Endodermal cell (in vitro differentiated cells): ENCODE results near the gene TPP1. TPM values are rescaled to one million over a fixed set of nuclear protein-coding genes. Genes with fewer than 3 reads are reported as not detected.

ENCODE experiments used
- DNase-seq: peaks from one replicate; pipeline ENCODE4 v3.0.0-alpha.2; 2017
- H3K27ac ChIP-seq: 2 replicates; pipeline ENCODE4 v1.5.1; 2013; ENCODE audit warnings: mild to moderate bottlenecking, low read depth, low read length, moderate library complexity
- H3K27me3 ChIP-seq: 2 replicates; pipeline ENCODE4 v1.6.1; 2013; ENCODE audit warnings: mild to moderate bottlenecking, low read length, moderate library complexity; ENCODE audit not compliant: insufficient read depth, control insufficient read depth, poor library complexity, severe bottlenecking
- H3K36me3 ChIP-seq: 2 replicates; pipeline ENCODE4 v1.7.0; 2013; ENCODE audit warnings: mild to moderate bottlenecking, low read length, moderate library complexity; ENCODE audit not compliant: control insufficient read depth, insufficient read depth
- H3K4me1 ChIP-seq: one replicate; pipeline ENCODE4 v1.7.0; 2013; ENCODE audit warnings: low read length; ENCODE audit not compliant: control insufficient read depth, insufficient read depth
- H3K4me3 ChIP-seq: 2 replicates; pipeline ENCODE4 v1.5.1; 2013; ENCODE audit warnings: mild to moderate bottlenecking, low read length, moderate library complexity
- H3K9ac ChIP-seq: 2 replicates; pipeline ENCODE4 v1.6.1; 2013; ENCODE audit warnings: mild to moderate bottlenecking, low read length, moderate library complexity; ENCODE audit not compliant: poor library complexity, severe bottlenecking; ENCODE audit errors: extremely low read depth
- H3K9me3 ChIP-seq: 2 replicates; pipeline ENCODE4 v1.6.1; 2013; ENCODE audit warnings: mild to moderate bottlenecking, low read length, moderate library complexity; ENCODE audit not compliant: control insufficient read depth
- H3K27ac Mint-ChIP-seq: 2 replicates; pipeline ENCODE4 v1.8.0; 2020; ENCODE audit warnings: mixed read lengths
- H3K27me3 Mint-ChIP-seq: 2 replicates; pipeline ENCODE4 v1.8.0; 2021; ENCODE audit warnings: mild to moderate bottlenecking, mixed read lengths; ENCODE audit not compliant: insufficient read depth
- H3K36me3 Mint-ChIP-seq: 2 replicates; pipeline ENCODE4 v1.8.0; 2020; ENCODE audit warnings: low read depth, mixed read lengths
- H3K4me1 Mint-ChIP-seq: 2 replicates; pipeline ENCODE4 v1.8.0; 2020; ENCODE audit warnings: mixed read lengths
- H3K4me3 Mint-ChIP-seq: 2 replicates; pipeline ENCODE4 v1.8.0; 2020; ENCODE audit warnings: mild to moderate bottlenecking, moderate library complexity, mixed read lengths
- H3K9me3 Mint-ChIP-seq: 2 replicates; pipeline ENCODE4 v1.8.0; 2020; ENCODE audit warnings: mild to moderate bottlenecking, mixed read lengths
- CTCF ChIP-seq: fragments of 200-600 bp; sonication (generic); conservative IDR thresholded peaks from 2 replicates; pipeline ENCODE4 v1.5.0; 2021; ENCODE audit warnings: antibody characterized with exemption, mild to moderate bottlenecking
- WGBS, 2 experiments: methylation state at CpG; one replicate each; pipeline versions ENCODE4 v1.1.5 to v1.1.7; 2013; ENCODE audit warnings: missing lambda C conversion rate in 2 of 2, mixed read lengths in 1 of 2; ENCODE audit not compliant: insufficient coverage in 1 of 2, insufficient read length in 1 of 2; 5-methylcytosine and 5-hydroxymethylcytosine counted together
- total RNA-seq, 2 donors: library from RNA; stranded (reverse); fragmentation: NEBNext Ultra II Directional in 1 of 2; extraction: Animal tissue kit (Norgen Biotek cat#: 25700) in 1 of 2; gene quantifications; 2 replicates in 1 of 2; 3 replicates in 1 of 2; pipeline ENCODE4 v1.2.1, GENCODE V29; 2021

Gene TPP1
- total RNA-seq, 2 donors from 2014 or later = 68.3 to 71.0 TPM

GRCh38 chr11:6579681-6580080, 39.5 kb downstream of the TPP1 start:
- Mint-ChIP-seq H3K4me1 (no peaks in the 10 kb centered on the region), H3K27me3 (no peaks in the 10 kb centered on the region), H3K36me3 (no peaks in the 10 kb centered on the region), H3K27ac (no peak overlapping the region), H3K4me3 (no peak overlapping the region), H3K9me3 (peaks cover 18% of the 10 kb centered on the region)
- Histone ChIP-seq H3K9ac (no peak overlapping the region), H3K27me3 (no peaks in the 10 kb centered on the region), H3K36me3 (no peaks in the 10 kb centered on the region), H3K27ac (no peak overlapping the region), H3K9me3 (peaks cover 23% of the 10 kb centered on the region), H3K4me1 (no peaks in the 10 kb centered on the region), H3K4me3 (no peak overlapping the region)
- TF ChIP-seq CTCF = no peak
- DNase-seq = no peak
- 91 to 94% methylated on average over 2 of the region's 2 CpGs for WGBS, 2 experiments

- Histone ChIP-seq H3K9me3 (peaks cover 9% of the 10 kb centered on the region), H3K9ac (no peak overlapping the region), H3K27ac (no peak overlapping the region), H3K27me3 (no peaks in the 10 kb centered on the region), H3K4me1 (no peaks in the 10 kb centered on the region), H3K4me3 (no peak overlapping the region), H3K36me3 (no peaks in the 10 kb centered on the region)
- no peaks in the 10 kb centered on the region for H3K36me3 Mint-ChIP-seq
- H3K4me1 Mint-ChIP-seq = no peaks in the 10 kb centered on the region
- peaks cover 4% of the 10 kb centered on the region for H3K9me3 Mint-ChIP-seq
- DNase-seq = no peak
- no peak overlapping the region for H3K27ac Mint-ChIP-seq
- WGBS, 2 experiments = 100% methylated on average over 1 of the region's 1 CpG; no CpG with 5 or more reads in 1 of the 2 experiments
- TF ChIP-seq CTCF = no peak
- H3K27me3 Mint-ChIP-seq = no peaks in the 10 kb centered on the region
- no peak overlapping the region for H3K4me3 Mint-ChIP-seq
These were observed 41.1 kb downstream of the TPP1 start for GRCh38 chr11:6578134-6578533.

- Histone ChIP-seq H3K4me1 (no peaks in the 10 kb centered on the region), H3K4me3 (no peak overlapping the region), H3K36me3 (no peaks in the 10 kb centered on the region), H3K27me3 (no peaks in the 10 kb centered on the region), H3K9me3 (no peaks in the 10 kb centered on the region), H3K9ac (no peak overlapping the region), H3K27ac (no peak overlapping the region)
- H3K27ac Mint-ChIP-seq = no peak overlapping the region
- H3K4me1 Mint-ChIP-seq = no peaks in the 10 kb centered on the region
- no peak for DNase-seq
- no peaks in the 10 kb centered on the region for H3K27me3 Mint-ChIP-seq
- WGBS, 2 experiments = 91 to 98% methylated on average over 5 of the region's 6 CpGs
- TF ChIP-seq CTCF = no peak
- no peak overlapping the region for H3K4me3 Mint-ChIP-seq
- H3K36me3 Mint-ChIP-seq = no peaks in the 10 kb centered on the region
- no peaks in the 10 kb centered on the region for H3K9me3 Mint-ChIP-seq
These were observed 42.5 kb downstream of the TPP1 start for GRCh38 chr11:6576471-6577373.
